BJ (cell line): ENCODE data around the gene AGBL5. TPM values are rescaled to one million over a fixed set of nuclear protein-coding genes. Genes with fewer than 3 reads are reported as not detected.

ENCODE experiments used
- CTCF ChIA-PET: fragments of 350-600 bp; formaldehyde crosslinking; extraction: SDS; loops from one replicate; lab custom pipeline; 2021; ENCODE audit warnings: antibody characterized with exemption, inconsistent platforms; lab: Yijun Ruan, JAX
- POLR2A ChIA-PET: fragments of 300-600 bp; sonication (Branson Sonifier 250); formaldehyde crosslinking; extraction: SDS; loops from one replicate; lab custom pipeline; 2021; ENCODE audit warnings: antibody characterized with exemption; lab: Charles Lee
- DNase-seq: peaks from one replicate; pipeline ENCODE4 v3.0.0-alpha.2; 2011; ENCODE audit warnings: low read depth
- H3K27me3 ChIP-seq: 2 replicates; pipeline ENCODE4 v1.6.0; 2011; ENCODE audit warnings: low read length; ENCODE audit not compliant: control insufficient read depth, insufficient read depth
- H3K36me3 ChIP-seq: 2 replicates; pipeline ENCODE4 v1.5.1; 2011; ENCODE audit warnings: low read length; ENCODE audit not compliant: control insufficient read depth, insufficient read depth
- H3K4me3 ChIP-seq: 2 replicates; pipeline ENCODE4 v1.5.1; 2011; ENCODE audit warnings: low read depth, mild to moderate bottlenecking, control low read depth, low read length
- polyA plus RNA-seq: library from polyadenylated mRNA; depleted of rRNA; stranded (reverse); fragments of >200 nt; gene quantifications from 2 replicates; pipeline ENCODE4 v1.2.3, GENCODE V29; 2011
- TF ChIP-seq, protein P1 (sequence below): IDR thresholded peaks from 2 replicates; pipeline ENCODE4 v1.5.1; 2011; ENCODE audit warnings: low read depth, mild to moderate bottlenecking, control low read depth, inconsistent platforms, low read length, moderate library complexity; ENCODE audit not compliant: insufficient read depth

The AGBL5 gene
- polyA plus RNA-seq, 1 experiment: 32.7 TPM

DNA sequence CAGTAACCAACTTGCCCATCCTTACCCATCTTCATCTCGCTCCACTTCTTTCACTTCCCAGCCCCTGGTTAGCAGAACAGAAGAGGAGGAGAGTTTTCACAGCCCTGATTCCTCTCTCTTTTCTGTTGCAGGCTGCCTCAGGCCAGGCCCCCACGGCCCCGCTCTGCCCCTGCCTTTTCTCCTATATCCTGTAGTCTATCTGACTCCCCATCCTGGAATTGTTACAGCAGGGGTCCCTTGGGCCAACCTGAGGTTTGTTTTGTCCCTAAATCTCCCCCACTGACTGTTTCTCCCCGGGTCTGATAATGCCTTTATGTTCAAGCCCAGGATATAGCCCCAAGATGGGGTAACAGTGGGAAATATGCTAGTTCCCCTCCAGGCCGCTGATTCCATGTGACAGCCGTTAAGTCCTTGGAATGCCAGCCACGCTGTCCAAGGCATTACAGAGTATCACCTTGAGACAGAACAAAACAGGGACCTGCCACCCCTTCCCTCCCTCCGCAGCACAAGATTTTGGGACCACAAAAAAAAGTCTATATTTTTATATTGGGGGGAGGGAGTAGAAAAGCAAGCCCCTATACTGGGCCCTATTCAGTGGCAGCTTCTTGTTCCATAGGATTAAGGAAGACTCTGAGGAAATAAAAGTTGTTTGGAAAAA, 18.6 kb downstream of the AGBL5 start:
- ChIA-PET POLR2A (interaction anchor here (0.6 kb wide), 1 partner anchor 700 kb away, joined by 4 read pairs; no protein-coding TSS in a partner anchor), CTCF (no interaction called here)
- peaks cover 17% of the 10 kb centered on the region for H3K36me3 ChIP-seq
- H3K4me3 ChIP-seq: peak overlapping the region; percentile 87
- TF ChIP-seq, protein P1, sequence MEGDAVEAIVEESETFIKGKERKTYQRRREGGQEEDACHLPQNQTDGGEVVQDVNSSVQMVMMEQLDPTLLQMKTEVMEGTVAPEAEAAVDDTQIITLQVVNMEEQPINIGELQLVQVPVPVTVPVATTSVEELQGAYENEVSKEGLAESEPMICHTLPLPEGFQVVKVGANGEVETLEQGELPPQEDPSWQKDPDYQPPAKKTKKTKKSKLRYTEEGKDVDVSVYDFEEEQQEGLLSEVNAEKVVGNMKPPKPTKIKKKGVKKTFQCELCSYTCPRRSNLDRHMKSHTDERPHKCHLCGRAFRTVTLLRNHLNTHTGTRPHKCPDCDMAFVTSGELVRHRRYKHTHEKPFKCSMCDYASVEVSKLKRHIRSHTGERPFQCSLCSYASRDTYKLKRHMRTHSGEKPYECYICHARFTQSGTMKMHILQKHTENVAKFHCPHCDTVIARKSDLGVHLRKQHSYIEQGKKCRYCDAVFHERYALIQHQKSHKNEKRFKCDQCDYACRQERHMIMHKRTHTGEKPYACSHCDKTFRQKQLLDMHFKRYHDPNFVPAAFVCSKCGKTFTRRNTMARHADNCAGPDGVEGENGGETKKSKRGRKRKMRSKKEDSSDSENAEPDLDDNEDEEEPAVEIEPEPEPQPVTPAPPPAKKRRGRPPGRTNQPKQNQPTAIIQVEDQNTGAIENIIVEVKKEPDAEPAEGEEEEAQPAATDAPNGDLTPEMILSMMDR: no peak
- no peaks in the 10 kb centered on the region for H3K27me3 ChIP-seq
- no peak for DNase-seq

DNA sequence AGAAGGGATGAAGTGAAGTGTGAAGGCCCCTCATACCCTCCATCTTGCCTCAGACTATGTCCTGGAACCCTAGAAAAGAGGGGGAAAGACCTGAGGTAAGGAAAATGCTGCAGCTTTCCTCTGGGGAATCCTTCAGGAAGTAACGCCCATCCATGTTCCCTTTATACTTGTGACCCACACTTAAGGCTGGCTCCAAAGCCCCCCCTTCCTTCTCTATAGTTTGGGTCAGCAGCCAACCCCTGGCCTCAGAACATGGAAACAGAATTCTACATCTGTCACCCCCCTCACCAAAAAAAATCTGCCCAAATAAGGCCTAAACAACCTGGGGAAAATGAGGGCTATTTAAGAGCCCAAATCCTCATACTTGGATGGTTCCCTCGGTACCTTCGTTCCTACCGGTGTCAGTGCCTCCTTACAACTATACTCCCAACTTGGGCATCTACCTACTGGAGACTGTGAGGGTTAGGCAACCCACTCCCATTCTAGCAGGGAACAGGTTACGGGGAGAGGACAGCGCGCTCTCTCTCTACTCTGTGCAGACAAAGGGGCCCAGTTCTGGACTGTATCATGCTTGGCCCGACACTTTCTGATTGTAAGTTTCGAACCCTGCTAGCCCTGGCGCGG, 19.3 kb downstream of the AGBL5 start:
- no peaks in the 10 kb centered on the region for H3K27me3 ChIP-seq
- POLR2A ChIA-PET: interaction anchor here (0.6 to 0.8 kb wide), 4 partner anchors 16 to 700 kb away, joined by 3 to 7 read pairs (median 4); no protein-coding TSS in a partner anchor
- H3K36me3 ChIP-seq: peaks cover 16% of the 10 kb centered on the region
- TF ChIP-seq, protein P1: no peak
- DNase-seq: no peak
- peak overlapping the region; percentile 87 for H3K4me3 ChIP-seq
- CTCF ChIA-PET: no interaction called here

DNA sequence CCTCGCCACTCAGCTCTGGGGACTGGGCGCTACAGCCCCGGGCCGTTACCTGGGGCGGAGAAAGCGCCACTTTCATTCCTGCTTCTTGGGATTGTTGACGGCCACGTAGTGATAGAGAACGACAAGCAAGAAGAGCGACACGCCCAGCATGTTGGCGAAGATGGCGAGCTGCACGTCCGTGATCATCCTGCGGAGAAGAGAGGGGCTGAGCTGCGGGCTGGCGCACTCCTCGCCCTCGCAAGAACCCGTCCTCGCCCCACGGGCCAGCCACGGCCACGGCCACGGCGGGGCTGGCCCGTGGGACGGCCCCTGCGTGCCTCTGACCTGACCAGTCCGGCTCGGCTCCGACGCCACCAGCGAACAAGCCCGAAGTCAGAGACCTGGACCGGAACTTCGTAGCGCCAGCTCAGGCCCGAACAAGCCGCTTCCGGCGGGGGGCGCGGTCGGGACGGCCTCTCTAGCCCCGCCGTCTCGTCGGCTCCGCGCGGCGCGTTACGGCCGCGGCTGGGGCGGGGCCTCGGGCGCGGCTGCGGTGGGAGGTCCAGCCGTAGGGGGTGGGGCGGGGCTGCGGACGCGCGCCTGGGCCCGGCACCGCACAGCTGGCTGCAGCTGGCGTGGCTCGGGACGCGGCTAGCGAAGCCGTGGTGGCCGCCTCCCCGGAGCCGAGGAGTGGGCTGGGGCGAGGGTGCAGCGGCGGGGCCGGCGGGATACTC, 20.0 kb downstream of the AGBL5 start, which contains the start of gene OST4:
Gene OST4, minus strand, starts transcription at position 378 of the 713 bp plus-strand sequence.
- ChIA-PET POLR2A (interaction anchor here (0.6 to 0.8 kb wide), 3 partner anchors 16 to 225 kb away, joined by 3 to 7 read pairs (median 4); no protein-coding TSS in a partner anchor), CTCF (interaction anchor here (1.9 kb wide), 1 partner anchor 10 kb away, joined by 14 read pairs; no protein-coding TSS in a partner anchor)
- TF ChIP-seq, protein P1: no peak
- DNase-seq: peak; percentile 50
- H3K27me3 ChIP-seq: no peaks in the 10 kb centered on the region
- H3K4me3 ChIP-seq: peak within 1 kb of the TSS; percentile 87
- H3K36me3 ChIP-seq: peaks cover 15% of the 10 kb centered on the region

DNA sequence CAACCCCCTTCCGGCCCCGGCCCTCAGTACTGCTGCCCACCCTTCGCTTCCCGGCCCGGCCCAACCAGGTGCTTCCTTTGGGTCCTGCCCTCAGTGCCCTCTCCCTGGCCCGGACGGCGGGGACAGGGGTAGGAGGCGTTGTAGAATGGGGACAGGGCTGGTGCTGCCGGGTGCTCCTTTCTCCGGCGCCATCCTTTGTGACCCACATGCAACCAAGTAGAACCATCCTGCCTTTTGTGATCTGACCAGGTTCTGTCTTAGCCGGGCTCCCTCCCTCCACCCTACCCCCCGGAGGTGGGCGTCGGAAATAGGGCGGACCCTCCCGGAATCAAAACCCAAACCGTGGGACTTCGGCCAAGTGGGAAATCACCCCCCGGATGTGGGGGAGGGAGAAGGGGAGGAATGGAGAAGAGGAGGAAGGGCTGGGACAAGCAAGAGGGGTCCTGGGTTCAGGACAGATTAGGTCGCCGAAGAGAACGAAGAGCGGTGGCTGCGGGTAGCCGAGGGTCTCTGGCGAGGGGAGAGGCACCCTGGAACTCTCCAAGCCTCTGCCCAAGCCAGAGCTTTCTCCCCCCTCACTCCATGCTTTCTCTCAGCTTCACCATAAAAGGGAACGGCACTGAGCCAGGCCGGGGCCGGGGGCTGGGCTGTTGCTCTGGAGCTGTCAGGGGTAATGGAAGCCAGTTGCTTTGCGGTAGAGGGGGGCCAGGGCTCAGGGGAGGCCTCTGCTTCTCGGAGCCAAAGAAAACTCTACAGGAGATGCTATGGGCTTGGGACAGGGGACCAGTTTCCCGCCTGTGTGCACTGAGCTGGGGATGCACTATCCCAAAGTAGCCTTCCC, 20.7 kb downstream of the AGBL5 start:
- peak overlapping the region; percentile 58 for H3K4me3 ChIP-seq
- TF ChIP-seq, protein P1: no peak
- H3K36me3 ChIP-seq: peaks cover 14% of the 10 kb centered on the region
- DNase-seq: no peak
- ChIA-PET POLR2A (no interaction called here), CTCF (interaction anchor here (1.0 to 1.9 kb wide), 7 partner anchors 9 to 208 kb away, joined by 3 to 14 read pairs (median 4); no protein-coding TSS in a partner anchor)
- H3K27me3 ChIP-seq: no peaks in the 10 kb centered on the region
